Measurements from ENCODE around the gene ASB1. TPM values are rescaled to one million over a fixed set of nuclear protein-coding genes. Genes with fewer than 3 reads are reported as not detected.

ASB1 gene
- polyA plus RNA-seq, 1 of the 3 experiments (the other 2 are of a cell fraction): 33.3 TPM

- Histone ChIP-seq H3K9me2 (no peaks in the 10 kb centered on the region), H2AFZ (ENCODE audit: low read depth) (no peak overlapping the region), H3K4me1 (ENCODE audit: control insufficient read depth in 1 of 2, insufficient read depth in 2 of 2, low read depth in 1 of 2, low read length in 1 of 2) (peaks cover 10% of the 10 kb centered on the region in 2 experiments; a peak in 2 of 4 replicates), H3K79me2 (ENCODE audit: insufficient read depth) (peaks cover 100% of the 10 kb centered on the region), H3K9me3 (no peaks in the 10 kb centered on the region), H4K20me1 (ENCODE audit: insufficient read depth) (peaks cover 33% of the 10 kb centered on the region), H3K4me3 (ENCODE audit: low read depth in 2 of 2, low read length in 1 of 2) (no peak overlapping the region), H3K9ac (no peak overlapping the region), H3K27me3 (ENCODE audit: insufficient read depth) (no peaks in the 10 kb centered on the region), H3K27ac (ENCODE audit: low read depth in 2 of 2, low read length in 1 of 2) (peak overlapping the region in 1 of 2 experiments; percentile 84; a peak in 2 of 4 replicates), H3F3A (replicated peaks; ENCODE audit: insufficient read depth) (no peaks in the 10 kb centered on the region), H3K36me3 (replicated peaks in 1 of 2; ENCODE audit: control insufficient read depth in 1 of 2, insufficient read depth in 2 of 2, low read length in 1 of 2) (peaks cover 57 to 71% of the 10 kb centered on the region in 2 experiments), H3K4me2 (peak overlapping the region; percentile 27; the same call in 1 of the 2 replicates)
- ChIA-PET CTCF (interaction anchor here (1.3 to 1.5 kb wide), 2 partner anchors 10 to 84 kb away, joined by 3 read pairs; no protein-coding TSS in a partner anchor), POLR2A (no interaction called here)
- no peak for DNase-seq
- 95% methylated on average over 6 of the region's 11 CpGs for WGBS (ENCODE audit: low lambda C conversion rate)
- no peak for TF ChIP-seq FOSL2 (IDR thresholded peaks at IDR 0.05; ENCODE audit: borderline replicate concordance, low read depth)
- no peak for TF ChIP-seq PBX3 (IDR thresholded peaks at IDR 0.05)
- no peak for TF ChIP-seq IRF3 (IDR thresholded peaks at IDR 0.05; ENCODE audit: low read depth, low read length)
- TF ChIP-seq SIN3A (IDR thresholded peaks at IDR 0.05; ENCODE audit: borderline replicate concordance, low read depth, low read length): no peak
- no peak for TF ChIP-seq TAF1 (IDR thresholded peaks at IDR 0.05; ENCODE audit: borderline replicate concordance, low read depth, low read length)
- no peak for TF ChIP-seq YY1 (IDR thresholded peaks at IDR 0.05; ENCODE audit: low read depth)
- TF ChIP-seq NRF1 (IDR thresholded peaks at IDR 0.05; ENCODE audit: low read depth, low read length): no peak
- no peak for TF ChIP-seq JUND (IDR thresholded peaks at IDR 0.05)
- no peak for TF ChIP-seq CTCF (IDR thresholded peaks at IDR 0.05)
- TF ChIP-seq POLR2AphosphoS5 (IDR thresholded peaks at IDR 0.05; ENCODE audit: low read depth, low read length): no peak
Measured at GRCh38 chr2:238440767-238441166, 14.0 kb downstream of the ASB1 start.

GRCh38 chr2:238441262-238442114 lies 14.8 kb downstream of the ASB1 start:
- Histone ChIP-seq H4K20me1 (ENCODE audit: insufficient read depth) (peaks cover 33% of the 10 kb centered on the region), H3K4me3 (ENCODE audit: low read depth in 2 of 2, low read length in 1 of 2) (no peak overlapping the region), H3K27ac (ENCODE audit: low read depth in 2 of 2, low read length in 1 of 2) (peak overlapping the region in 1 of 2 experiments; percentile 84; a peak in 1 of 4 replicates), H3K4me1 (ENCODE audit: control insufficient read depth in 1 of 2, insufficient read depth in 2 of 2, low read depth in 1 of 2, low read length in 1 of 2) (peaks cover 7 to 10% of the 10 kb centered on the region in 2 experiments; a peak in 2 of 4 replicates), H3F3A (replicated peaks; ENCODE audit: insufficient read depth) (no peaks in the 10 kb centered on the region), H3K9me3 (no peaks in the 10 kb centered on the region), H3K9ac (no peak overlapping the region), H3K79me2 (ENCODE audit: insufficient read depth) (peaks cover 100% of the 10 kb centered on the region), H3K36me3 (replicated peaks in 1 of 2; ENCODE audit: control insufficient read depth in 1 of 2, insufficient read depth in 2 of 2, low read length in 1 of 2) (peaks cover 57 to 66% of the 10 kb centered on the region in 2 experiments), H3K27me3 (ENCODE audit: insufficient read depth) (no peaks in the 10 kb centered on the region), H3K4me2 (peak overlapping the region; percentile 25; the same call in 1 of the 2 replicates), H3K9me2 (no peaks in the 10 kb centered on the region), H2AFZ (ENCODE audit: low read depth) (no peak overlapping the region)
- TF ChIP-seq POLR2AphosphoS5 (IDR thresholded peaks at IDR 0.05; ENCODE audit: low read depth, low read length): no peak
- TF ChIP-seq EP300 (IDR thresholded peaks at IDR 0.05; ENCODE audit: borderline replicate concordance in 1 of 2, low read depth in 1 of 2, low read length in 1 of 2): no peak
- no peak for TF ChIP-seq NRF1 (IDR thresholded peaks at IDR 0.05; ENCODE audit: low read depth, low read length)
- TF ChIP-seq REST (IDR thresholded peaks at IDR 0.05; ENCODE audit: low read depth, low read length): no peak
- TF ChIP-seq TAF1 (IDR thresholded peaks at IDR 0.05; ENCODE audit: borderline replicate concordance, low read depth, low read length): no peak
- no peak for TF ChIP-seq RFX5 (IDR thresholded peaks at IDR 0.05; ENCODE audit: low read length)
- no peak for TF ChIP-seq MEF2A (IDR thresholded peaks at IDR 0.05; ENCODE audit: borderline replicate concordance, low read depth)
- no peak for TF ChIP-seq PBX3 (IDR thresholded peaks at IDR 0.05)
- peak; percentile 77 for TF ChIP-seq MXI1 (IDR thresholded peaks at IDR 0.05; ENCODE audit: low read depth, low read length)
- peak; percentile 68 for DNase-seq
- ChIA-PET CTCF (interaction anchor here (0.8 to 1.5 kb wide), 4 partner anchors 9 to 84 kb away, joined by 3 to 4 read pairs (median 3); no protein-coding TSS in a partner anchor), POLR2A (no interaction called here)
- 83% methylated on average over 17 of the region's 17 CpGs for WGBS (ENCODE audit: low lambda C conversion rate)

All from SK-N-SH (cell line).